Gastroesophageal sphincter (tissue), 3 donors: Measurements from ENCODE around the gene SH3D21.

Experiments
- CTCF ChIP-seq, 4 experiments: fragments of 200-600 bp in 2 of 4; fragments of 450-650 bp in 2 of 4; sonication (generic) in 1 of 4; IDR thresholded peaks; one replicate each; pipeline ENCODE4 v1.5.1; 2017 to 2019; ENCODE audit warnings: antibody characterized with exemption in 4 of 4, mild to moderate bottlenecking in 2 of 4, moderate library complexity in 2 of 4
- EP300 ChIP-seq: sonication (generic); formaldehyde crosslinking; IDR thresholded peaks from one replicate; pipeline ENCODE4 v1.6.1; 2017; ENCODE audit warnings: antibody characterized with exemption, mild to moderate bottlenecking
- POLR2A ChIP-seq, 2 donors: fragments of 450-650 bp; IDR thresholded peaks; one replicate each; pipeline ENCODE4 v1.6.1; 2017; ENCODE audit warnings: antibody characterized with exemption in 2 of 2, mild to moderate bottlenecking in 2 of 2, moderate library complexity in 1 of 2
- POLR2AphosphoS5 ChIP-seq: sonication (generic); formaldehyde crosslinking; IDR thresholded peaks from one replicate; pipeline ENCODE4 v1.6.1; 2017; ENCODE audit warnings: antibody characterized with exemption

- TF ChIP-seq POLR2AphosphoS5 (no peak), CTCF (IDR thresholded peaks at IDR 0.05) (no peak), EP300 (no peak), POLR2A (IDR thresholded peaks at IDR 0.05) (no peak)
Measured at GRCh38 chr1:36258960-36259344, 47.2 kb upstream of the SH3D21 start.
